H1 (cell line): ENCODE data around the gene DNER. TPM values are rescaled to one million over a fixed set of nuclear protein-coding genes. Genes with fewer than 3 reads are reported as not detected.

ENCODE experiments used
- CTCF ChIA-PET: fragments of 300-600 bp; sonication (Branson Sonifier 250); formaldehyde crosslinking; loops from one replicate; lab custom pipeline; 2021; ENCODE audit not compliant: partially characterized antibody; lab: Charles Lee
- POLR2A ChIA-PET: fragments of 300-600 bp; sonication (Branson Sonifier 250); formaldehyde crosslinking; loops from one replicate; lab custom pipeline; 2021; ENCODE audit warnings: inconsistent platforms; ENCODE audit not compliant: partially characterized antibody; lab: Charles Lee
- DNase-seq, 2 experiments: peaks; one replicate each; pipeline versions ENCODE4 v3.0.0 to v3.0.0-alpha.2; 2010 to 2022; ENCODE audit warnings: low spot score in 2 of 2, low read depth in 1 of 2, mixed read lengths in 1 of 2
- FAIRE-seq: peaks from 2 replicates; lab custom pipeline; 2011; peaks lifted over from hg19 to GRCh38; lab: Jason Lieb, UNC
- H2AFZ ChIP-seq: 2 replicates; pipeline ENCODE4 v1.8.1; 2012; ENCODE audit warnings: low read length, inconsistent platforms
- H2AK5ac ChIP-seq: 2 replicates; pipeline ENCODE4 v1.6.1; 2013; ENCODE audit warnings: low read depth, low read length
- H2BK120ac ChIP-seq: replicated peaks from 2 replicates; pipeline ENCODE3; 2013; ENCODE audit warnings: low read depth, low read length, inconsistent platforms
- H2BK12ac ChIP-seq: 2 replicates; pipeline ENCODE4 v1.6.1; 2013; ENCODE audit warnings: low read depth, low read length
- H2BK15ac ChIP-seq: 2 replicates; pipeline ENCODE4 v1.6.1; 2013; ENCODE audit warnings: low read length
- H2BK20ac ChIP-seq: 2 replicates; pipeline ENCODE4 v1.6.1; 2013; ENCODE audit warnings: low read length
- H2BK5ac ChIP-seq: 2 replicates; pipeline ENCODE4 v1.6.1; 2013; ENCODE audit warnings: low read depth, low read length
- H3K14ac ChIP-seq: 2 replicates; pipeline ENCODE4 v1.6.1; 2013; ENCODE audit warnings: inconsistent platforms; ENCODE audit not compliant: insufficient read length
- H3K18ac ChIP-seq: 2 replicates; pipeline ENCODE4 v1.6.1; 2013; ENCODE audit warnings: low read length; ENCODE audit errors: extremely low read depth
- H3K23ac ChIP-seq: 2 replicates; pipeline ENCODE4 v1.6.1; 2013; ENCODE audit warnings: inconsistent platforms; ENCODE audit not compliant: insufficient read length
- H3K23me2 ChIP-seq: 2 replicates; pipeline ENCODE4 v1.6.1; 2013; ENCODE audit warnings: low read depth, low read length
- H3K27ac ChIP-seq: 2 replicates; pipeline ENCODE4 v1.6.1; 2011; ENCODE audit warnings: low read depth, low read length, inconsistent platforms
- H3K27me3 ChIP-seq, 4 experiments: replicated peaks in 1 of 4; 1 replicate in 1 of 4; 2 replicates in 3 of 4; pipeline versions ENCODE4 v1.6.1 to v1.8.1; 2011 to 2013; ENCODE audit warnings: low read length in 3 of 4, mild to moderate bottlenecking in 3 of 4, inconsistent platforms in 2 of 4, mixed read lengths in 2 of 4, moderate library complexity in 1 of 4; ENCODE audit not compliant: control insufficient read depth in 3 of 4, insufficient read depth in 3 of 4; ENCODE audit errors: extremely low read depth in 1 of 4
- H3K36me3 ChIP-seq, 4 experiments: 2 replicates each; pipeline versions ENCODE4 v1.6.1 to v1.8.1; 2011 to 2013; ENCODE audit warnings: mild to moderate bottlenecking in 4 of 4, low read length in 3 of 4, moderate library complexity in 2 of 4, control low read depth in 1 of 4, inconsistent platforms in 1 of 4; ENCODE audit not compliant: insufficient read depth in 4 of 4, control insufficient read depth in 2 of 4
- H3K4ac ChIP-seq: replicated peaks from 2 replicates; pipeline ENCODE3; 2013; ENCODE audit warnings: low read length, low read depth, mixed read lengths, inconsistent platforms; ENCODE audit not compliant: insufficient read length
- H3K4me1 ChIP-seq, 4 experiments: replicated peaks in 1 of 4; 1 replicate in 1 of 4; 2 replicates in 3 of 4; pipeline versions ENCODE4 v1.6.1 to v1.8.1; 2011 to 2013; ENCODE audit warnings: low read length in 3 of 4, inconsistent platforms in 2 of 4, mixed read lengths in 1 of 4; ENCODE audit not compliant: insufficient read depth in 4 of 4, control insufficient read depth in 3 of 4
- H3K4me2 ChIP-seq, 2 experiments: 2 replicates each; pipeline versions ENCODE4 v1.6.1 to v1.8.1; 2011 to 2013; ENCODE audit warnings: low read depth in 2 of 2, low read length in 2 of 2, control low read depth in 1 of 2, inconsistent platforms in 1 of 2, mild to moderate bottlenecking in 1 of 2; ENCODE audit not compliant: insufficient read depth in 1 of 2
- H3K4me3 ChIP-seq, 4 experiments: fragments of 200-600, 300-600 bp in 1 of 4; sonication (generic), shearing (Covaris generic), sonication (Bioruptor Twin) in 1 of 4; 2 replicates each; pipeline versions ENCODE4 v1.5.1 to v1.8.1; 2011 to 2016; ENCODE audit warnings: low read length in 4 of 4, low read depth in 3 of 4, control low read depth in 2 of 4, inconsistent platforms in 2 of 4, mild to moderate bottlenecking in 2 of 4, mixed read lengths in 1 of 4, moderate library complexity in 1 of 4; ENCODE audit not compliant: insufficient read depth in 2 of 4; ENCODE audit errors: extremely low read depth in 1 of 4
- H3K56ac ChIP-seq: replicated peaks from 2 replicates; pipeline ENCODE3; 2013; ENCODE audit warnings: low read depth, mild to moderate bottlenecking, mixed read lengths, low read length, inconsistent platforms; ENCODE audit not compliant: insufficient read length
- H3K79me1 ChIP-seq: 2 replicates; pipeline ENCODE4 v1.6.1; 2013; ENCODE audit warnings: low read depth, low read length, control low read depth
- H3K79me2 ChIP-seq, 2 experiments: 2 replicates each; pipeline versions ENCODE4 v1.6.1 to v1.8.1; 2012 to 2013; ENCODE audit warnings: low read length in 2 of 2, mild to moderate bottlenecking in 2 of 2, inconsistent platforms in 1 of 2; ENCODE audit not compliant: insufficient read depth in 2 of 2, control insufficient read depth in 1 of 2
- H3K9ac ChIP-seq, 4 experiments: replicated peaks in 1 of 4; 1 replicate in 1 of 4; 2 replicates in 3 of 4; pipeline versions ENCODE4 v1.6.1 to v1.8.1; 2011 to 2013; ENCODE audit warnings: low read depth in 3 of 4, low read length in 3 of 4, control low read depth in 2 of 4, mild to moderate bottlenecking in 2 of 4, moderate library complexity in 2 of 4, inconsistent platforms in 1 of 4; ENCODE audit errors: extremely low read depth in 1 of 4
- H3K9me3 ChIP-seq, 2 experiments: 2 replicates each; pipeline versions ENCODE4 v1.6.1 to v1.8.1; 2012 to 2013; ENCODE audit warnings: mild to moderate bottlenecking in 2 of 2, moderate library complexity in 2 of 2, control low read depth in 1 of 2, inconsistent platforms in 1 of 2, low read depth in 1 of 2, low read length in 1 of 2, mixed read lengths in 1 of 2; ENCODE audit not compliant: insufficient read depth in 2 of 2
- H4K20me1 ChIP-seq, 2 experiments: replicated peaks in 1 of 2; 2 replicates each; pipeline versions ENCODE3 to v1.8.1; 2011 to 2013; ENCODE audit warnings: inconsistent platforms in 2 of 2, low read length in 2 of 2, mild to moderate bottlenecking in 1 of 2; ENCODE audit not compliant: insufficient read depth in 2 of 2, control insufficient read depth in 1 of 2
- H4K5ac ChIP-seq: 2 replicates; pipeline ENCODE4 v1.6.1; 2013; ENCODE audit warnings: low read length, low read depth, mixed read lengths, inconsistent platforms; ENCODE audit not compliant: insufficient read length
- H4K8ac ChIP-seq: 2 replicates; pipeline ENCODE4 v1.8.0; 2013; ENCODE audit warnings: mild to moderate bottlenecking, moderate library complexity, low read length, inconsistent platforms; ENCODE audit not compliant: insufficient read depth; ENCODE audit errors: extremely low read depth
- H4K91ac ChIP-seq: replicated peaks from 2 replicates; pipeline ENCODE3; 2013; ENCODE audit warnings: low read length, mixed read lengths, inconsistent platforms; ENCODE audit not compliant: insufficient read length
- ASH2L ChIP-seq: fragments of 200-600, 300-600 bp; sonication (generic); IDR thresholded peaks from one replicate; pipeline ENCODE4 v1.7.1; 2017; ENCODE audit warnings: low read length
- CBX5 ChIP-seq: fragments of 300-800, 300-1000 bp; sonication (generic); IDR thresholded peaks from 2 replicates; pipeline ENCODE4 v1.7.1; 2016; ENCODE audit warnings: antibody characterized with exemption, low read length, low read depth
- CBX8 ChIP-seq: fragments of 300-800, 300-1000 bp; sonication (generic); IDR thresholded peaks from 2 replicates; pipeline ENCODE4 v1.7.1; 2016; ENCODE audit warnings: low read depth, low read length, borderline replicate concordance
- CEBPB ChIP-seq: IDR thresholded peaks from 2 replicates; pipeline ENCODE4 v1.6.1; 2012; ENCODE audit warnings: low read depth, low read length
- CHD2 ChIP-seq: IDR thresholded peaks from 2 replicates; pipeline ENCODE4 v1.6.1; 2012; ENCODE audit warnings: low read length, improper control_type of control experiment
- EGR1 ChIP-seq: IDR thresholded peaks from 2 replicates; pipeline ENCODE4 v1.6.1; 2011; ENCODE audit warnings: low read depth, low read length, borderline replicate concordance
- EP300 ChIP-seq, 2 experiments: IDR thresholded peaks; 1 replicate in 1 of 2; 2 replicates in 1 of 2; pipeline ENCODE4 v1.6.1; 2011 to 2012; ENCODE audit warnings: low read depth in 2 of 2, low read length in 2 of 2, mild to moderate bottlenecking in 2 of 2, borderline replicate concordance in 1 of 2, inconsistent platforms in 1 of 2, moderate library complexity in 1 of 2
- EZH2 ChIP-seq: fragments of 200-600 bp; sonication (generic); IDR thresholded peaks from 2 replicates; pipeline ENCODE4 v1.7.1; 2012; ENCODE audit warnings: low read depth, mild to moderate bottlenecking, moderate library complexity, low read length, inconsistent platforms; ENCODE audit not compliant: severe bottlenecking
- FOSL1 ChIP-seq: IDR thresholded peaks from 2 replicates; pipeline ENCODE4 v1.6.1; 2011; ENCODE audit warnings: mild to moderate bottlenecking, low read depth, low read length, moderate library complexity; ENCODE audit not compliant: insufficient read depth
- MAFK ChIP-seq: IDR thresholded peaks from 2 replicates; pipeline ENCODE4 v1.6.1; 2012; ENCODE audit warnings: low read depth, mild to moderate bottlenecking, improper control_type of control experiment, low read length
- POLR2AphosphoS5 ChIP-seq: IDR thresholded peaks from 2 replicates; pipeline ENCODE4 v1.6.1; 2011; ENCODE audit warnings: low read depth, low read length
- SAP30 ChIP-seq: fragments of 300-600 bp; sonication (generic); IDR thresholded peaks from 2 replicates; pipeline ENCODE4 v1.7.1; 2012; ENCODE audit warnings: low read length, moderate library complexity, mild to moderate bottlenecking, inconsistent platforms; ENCODE audit not compliant: insufficient read depth, insufficient replicate concordance
- SRF ChIP-seq: IDR thresholded peaks from 2 replicates; pipeline ENCODE4 v1.6.1; 2011; ENCODE audit warnings: mild to moderate bottlenecking, low read depth, low read length, moderate library complexity
- TAF1 ChIP-seq: IDR thresholded peaks from 2 replicates; pipeline ENCODE4 v1.6.1; 2011; ENCODE audit warnings: mild to moderate bottlenecking, low read depth, low read length
- WGBS, 2 experiments: shearing (Covaris generic) in 1 of 2; methylation state at CpG; one replicate each; pipeline versions ENCODE4 v1.1.6 to v1.1.7; 2013 to 2015; ENCODE audit warnings: low lambda C conversion rate in 2 of 2, mixed read lengths in 2 of 2, inconsistent platforms in 1 of 2, low coverage in 1 of 2, missing lambda C conversion rate in 1 of 2; ENCODE audit not compliant: insufficient replicate concordance in 2 of 2, insufficient coverage in 1 of 2, insufficient read length in 1 of 2; ENCODE audit errors: extremely low coverage in 1 of 2, missing lambda C conversion rate in 1 of 2; 5-methylcytosine and 5-hydroxymethylcytosine counted together
- polyA plus RNA-seq, 7 experiments: library from polyadenylated mRNA; depleted of rRNA in 3 of 7; stranded (reverse) in 5 of 7; unstranded in 2 of 7; fragments of >200 nt in 5 of 7; fragments of 200-250 nt in 2 of 7; gene quantifications; 1 replicate in 5 of 7; 2 replicates in 1 of 7; 4 replicates in 1 of 7; pipeline versions ENCODE4 v1.2.1 to v1.2.3, GENCODE V29; 2011 to 2013; ENCODE audit warnings: missing spikeins in 2 of 7, mixed read lengths in 2 of 7
- total RNA-seq: library from RNA; stranded (reverse); fragmentation: NEBNext Ultra II Directional; extraction: Animal tissue kit (Norgen Biotek cat#: 25700); gene quantifications from 2 replicates; pipeline ENCODE4 v1.2.1, GENCODE V29; 2021
- TF ChIP-seq, protein P1 (sequence below): IDR thresholded peaks from 2 replicates; pipeline ENCODE4 v1.6.1; 2012; ENCODE audit warnings: inconsistent platforms

DNER gene
- total and polyA plus RNA-seq, 2 of the 8 experiments (the other 6 are each of a cell fraction or from before 2014, with no cell fraction given): 6.8 to 16.3 TPM

GRCh38 chr2:229635371-229635680 is 79.0 kb downstream of the DNER start:
- H4K91ac ChIP-seq: no peak overlapping the region
- CTCF ChIA-PET: no interaction called here
- no peaks in the 10 kb centered on the region for H3K36me3 ChIP-seq
- H3K27ac ChIP-seq: no peak overlapping the region
- H2BK15ac ChIP-seq: no peak overlapping the region
- H3K4me2 ChIP-seq: no peak overlapping the region
- DNase-seq: no peak
- no peak overlapping the region for H3K18ac ChIP-seq
- H3K9ac ChIP-seq: no peak overlapping the region
- H2BK5ac ChIP-seq: no peak overlapping the region
- H2BK20ac ChIP-seq: no peak overlapping the region
- no peak overlapping the region for H3K14ac ChIP-seq
- FAIRE-seq: no peak
- H3K79me1 ChIP-seq: no peaks in the 10 kb centered on the region
- POLR2A ChIA-PET: no interaction called here
- no peak overlapping the region for H4K5ac ChIP-seq
- H3K27me3 ChIP-seq: no peaks in the 10 kb centered on the region
- no peak overlapping the region for H2AFZ ChIP-seq
- H3K9me3 ChIP-seq: no peaks in the 10 kb centered on the region
- H3K4ac ChIP-seq: no peak overlapping the region
- H4K20me1 ChIP-seq: no peaks in the 10 kb centered on the region
- H2AK5ac ChIP-seq: no peak overlapping the region
- no peak overlapping the region for H3K4me3 ChIP-seq
- H2BK12ac ChIP-seq: no peak overlapping the region
- H2BK120ac ChIP-seq: no peak overlapping the region
- no peak overlapping the region for H3K56ac ChIP-seq
- H3K23me2 ChIP-seq: no peaks in the 10 kb centered on the region
- H3K23ac ChIP-seq: no peak overlapping the region
- H3K4me1 ChIP-seq: no peaks in the 10 kb centered on the region
- H4K8ac ChIP-seq: no peak overlapping the region
- 100% methylated on average over 1 of the region's 1 CpG; no CpG with 5 or more reads in 1 of the 2 experiments for WGBS, 2 experiments
- no peaks in the 10 kb centered on the region for H3K79me2 ChIP-seq
- no peak for TF ChIP-seq CHD2
- no peak for TF ChIP-seq FOSL1
- no peak for TF ChIP-seq EZH2
- TF ChIP-seq CBX5: no peak
- TF ChIP-seq, protein P1, sequence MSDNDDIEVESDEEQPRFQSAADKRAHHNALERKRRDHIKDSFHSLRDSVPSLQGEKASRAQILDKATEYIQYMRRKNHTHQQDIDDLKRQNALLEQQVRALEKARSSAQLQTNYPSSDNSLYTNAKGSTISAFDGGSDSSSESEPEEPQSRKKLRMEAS: no peak
- no peak for TF ChIP-seq TAF1
- no peak for TF ChIP-seq EP300 (IDR thresholded peaks at IDR 0.05; ENCODE audit: borderline replicate concordance in 1 of 2, low read depth in 2 of 2, low read length in 2 of 2)
- no peak for TF ChIP-seq CBX8
- TF ChIP-seq EGR1: no peak
- TF ChIP-seq SRF: no peak
- TF ChIP-seq CEBPB: no peak
- TF ChIP-seq ASH2L: no peak
- TF ChIP-seq MAFK: no peak
- TF ChIP-seq SAP30: no peak
- TF ChIP-seq POLR2AphosphoS5: no peak
